Left lobe of liver (tissue), 2 donors: ENCODE measurements around the gene LPAR2. TPM values are rescaled to one million over a fixed set of nuclear protein-coding genes. Genes with fewer than 3 reads are reported as not detected.
"Not testable (repeated sequence)": the region's sequence is repeated elsewhere in the genome, so short reads cannot be mapped to it uniquely, and the experiment has no call there.

ENCODE experiments used
- ATAC-seq: fragments of 200-7000 bp; cut with Tn5 transposase; one replicate; pipeline ENCODE4 v1.9.1; 2020; ENCODE audit warnings: mild to moderate bottlenecking, moderate library complexity
- DNase-seq: peaks from one replicate; pipeline ENCODE4 v3.0.0-alpha.2; 2020; ENCODE audit warnings: low spot score
- total RNA-seq: library from RNA; stranded (reverse); gene quantifications from one replicate; pipeline ENCODE4 v1.2.1, GENCODE V29; 2021
- donor health status: DM: no; HTN: no; CAD: no; lungs with moderate emphysema.
- donor health status: DM: no; HTN: yes; CAD: no.

Gene LPAR2
- total RNA-seq, 1 donor from 2014 or later, result 1.3 TPM

DNA sequence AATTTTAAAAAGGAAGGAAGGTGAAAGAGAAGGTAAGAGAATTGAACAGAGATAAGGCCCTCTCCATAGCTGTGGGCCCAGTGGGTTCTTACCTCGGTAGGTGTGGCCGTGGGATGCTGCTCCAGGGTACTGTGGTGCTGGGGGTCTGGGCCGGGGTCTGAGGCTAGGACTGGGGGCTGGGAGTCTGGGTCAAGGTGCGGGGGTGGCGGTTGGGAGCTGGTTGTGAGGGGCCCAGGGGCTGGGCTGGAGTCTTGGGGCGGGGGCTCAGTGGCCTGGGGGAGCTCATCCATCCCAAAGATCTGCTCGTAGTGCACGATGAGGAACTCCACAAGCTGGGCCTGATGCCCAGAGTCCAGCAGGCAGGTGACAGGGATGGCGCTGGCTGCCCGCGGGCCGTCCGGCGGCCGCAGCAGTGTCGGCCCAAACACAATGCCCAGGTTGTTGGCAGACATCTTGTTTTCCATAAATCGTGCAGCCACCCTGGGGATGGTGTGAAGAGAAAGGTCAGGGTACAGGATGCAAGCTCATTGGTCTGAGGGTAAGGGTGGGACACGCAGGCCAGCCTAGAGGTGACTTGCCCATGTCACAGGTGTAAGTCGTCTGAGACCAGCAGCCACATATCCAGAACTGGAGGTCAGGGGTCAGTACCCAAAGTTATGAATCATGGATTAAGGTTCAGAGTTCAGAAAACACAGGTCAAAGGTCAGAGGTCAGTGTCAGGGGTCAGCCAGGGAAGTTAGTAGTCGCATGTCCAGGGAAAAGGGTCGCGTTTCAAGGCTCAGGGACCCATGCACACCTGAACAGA is 5.9 kb upstream of the LPAR2 start:
- ATAC-seq, result no peak

GRCh38 chr19:19632661-19633060 is 4.6 kb upstream of the LPAR2 start:
- no peak for ATAC-seq
- DNase-seq, result no peak

More for the DNA sequence above, 5.9 kb upstream of the LPAR2 start:
- DNase-seq, result no peak

- DNase-seq (no peak), ATAC-seq (no peak)
These were observed 3.3 kb upstream of the LPAR2 start for GRCh38 chr19:19631346-19631745.

DNA sequence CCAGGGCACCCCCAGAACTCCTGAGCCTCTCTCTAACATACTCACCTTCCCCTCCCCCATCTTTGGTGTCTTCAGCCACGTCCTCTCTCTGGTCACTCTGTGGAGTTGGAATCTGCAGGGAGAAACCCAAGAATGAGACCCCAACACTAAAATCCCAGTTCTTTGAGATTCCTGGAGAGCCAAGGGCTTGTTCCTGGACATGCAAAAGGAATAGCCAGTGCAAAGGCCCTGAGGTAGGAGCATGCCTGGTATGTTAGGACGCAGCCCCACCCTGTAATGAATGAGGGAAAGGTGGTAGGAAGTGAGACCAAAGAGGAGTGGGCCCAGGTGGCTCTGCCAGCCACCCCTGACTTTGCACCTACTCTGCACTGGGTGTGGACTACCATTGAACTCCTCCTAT is 2.4 kb upstream of the LPAR2 start:
- ATAC-seq, result no peak
- no peak for DNase-seq

DNA sequence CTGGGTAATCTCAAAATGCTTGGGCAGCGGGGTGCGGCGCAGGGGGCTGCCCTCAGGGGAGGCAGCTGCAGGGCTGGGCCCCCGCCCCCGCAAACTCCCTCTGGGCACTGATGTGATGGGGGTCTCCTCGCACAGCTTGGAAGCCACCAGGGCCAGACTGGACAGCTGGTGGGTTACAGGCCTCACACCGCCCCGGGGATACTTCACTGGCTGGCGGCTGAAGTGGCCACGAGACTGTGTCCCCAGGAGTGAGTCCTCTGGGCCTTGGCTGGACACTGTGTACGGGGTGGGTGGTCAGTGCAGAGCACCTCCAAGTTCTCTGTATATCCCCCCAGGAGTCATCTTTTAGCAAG is 2.0 kb upstream of the LPAR2 start:
- ATAC-seq, result no peak
- DNase-seq, result no peak

DNA sequence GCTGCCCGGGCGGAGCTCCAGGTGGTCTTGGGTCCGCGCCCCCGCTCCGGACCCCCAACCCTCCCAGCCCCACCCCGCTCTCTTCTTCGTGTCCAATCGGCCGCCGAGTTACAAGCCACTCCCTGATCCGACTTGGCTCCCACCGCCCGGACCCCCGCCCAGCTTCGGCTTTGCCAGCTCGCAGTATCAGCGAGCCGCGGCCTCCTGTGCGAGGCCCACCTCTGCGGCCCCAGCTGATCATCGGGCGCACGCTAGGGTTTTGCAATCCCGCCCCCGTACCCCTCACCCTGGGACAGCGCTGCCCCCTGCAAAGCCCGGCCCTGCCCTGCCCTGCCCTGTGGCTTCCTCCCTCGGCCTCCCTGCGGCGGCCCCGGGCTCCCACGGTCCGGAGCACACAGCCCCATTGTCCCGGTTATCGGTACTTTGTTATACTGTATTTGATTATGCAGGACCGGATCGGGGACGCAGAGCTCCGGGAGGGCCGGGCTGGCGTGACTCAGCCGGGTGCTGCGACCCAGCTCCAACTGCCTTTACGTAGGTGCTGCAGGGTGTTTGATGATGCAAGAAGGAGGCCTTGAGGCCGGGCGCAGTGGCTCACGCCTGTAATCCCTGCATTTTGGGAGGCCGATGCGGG is 598 bp upstream of the LPAR2 start:
- DNase-seq, result no peak
- ATAC-seq, result no peak

DNA sequence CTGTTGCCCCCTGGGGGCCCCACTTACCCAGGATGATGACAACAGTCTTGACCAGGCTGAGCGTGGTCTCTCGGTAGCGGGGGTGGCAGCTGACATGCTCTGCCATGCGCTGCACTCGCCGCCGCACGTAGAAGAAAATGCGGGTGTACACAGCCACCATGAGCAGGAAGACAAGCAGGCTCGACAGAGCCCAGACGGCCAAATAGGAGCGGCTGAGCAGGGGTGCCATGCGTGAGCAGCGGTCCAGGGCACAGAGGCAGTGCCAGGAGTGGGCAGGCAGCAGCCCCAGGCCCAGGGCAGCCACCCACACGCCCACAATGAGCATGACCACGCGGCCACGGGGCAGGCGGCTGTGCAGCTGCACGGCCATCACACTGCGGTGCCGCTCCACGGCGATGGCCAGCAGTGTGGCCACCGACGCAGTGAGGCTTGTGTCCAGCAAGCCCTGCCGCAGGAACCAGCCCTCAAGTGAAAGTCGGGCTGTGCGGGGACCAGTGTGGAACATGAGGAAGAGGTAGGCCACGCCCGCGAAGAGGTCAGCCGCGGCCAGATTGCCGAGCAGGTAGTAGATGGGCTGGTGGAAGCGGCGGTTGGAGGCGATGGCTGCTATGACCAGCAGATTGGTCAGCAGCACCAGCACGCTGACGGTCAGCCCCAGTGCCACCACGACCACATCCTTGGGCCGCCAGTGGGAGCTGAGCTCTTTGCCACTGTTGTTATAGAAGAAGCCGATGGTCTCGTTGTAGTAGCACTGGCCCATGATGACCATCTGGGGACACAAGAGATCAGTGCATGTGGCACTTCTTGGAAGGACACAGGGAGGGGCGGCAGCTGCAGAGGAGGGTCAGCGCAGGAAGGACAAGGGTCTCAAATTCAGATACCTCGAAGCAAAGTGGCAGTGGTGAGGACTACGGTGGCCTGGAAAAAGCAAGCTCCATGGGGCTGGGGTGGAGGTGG is 1.2 kb downstream of the LPAR2 start:
- DNase-seq (no peak), ATAC-seq (no peak)

GRCh38 chr19:19624032-19624570 is 3.9 kb downstream of the LPAR2 start:
- DNase-seq, result no peak
- ATAC-seq, result no peak

DNA sequence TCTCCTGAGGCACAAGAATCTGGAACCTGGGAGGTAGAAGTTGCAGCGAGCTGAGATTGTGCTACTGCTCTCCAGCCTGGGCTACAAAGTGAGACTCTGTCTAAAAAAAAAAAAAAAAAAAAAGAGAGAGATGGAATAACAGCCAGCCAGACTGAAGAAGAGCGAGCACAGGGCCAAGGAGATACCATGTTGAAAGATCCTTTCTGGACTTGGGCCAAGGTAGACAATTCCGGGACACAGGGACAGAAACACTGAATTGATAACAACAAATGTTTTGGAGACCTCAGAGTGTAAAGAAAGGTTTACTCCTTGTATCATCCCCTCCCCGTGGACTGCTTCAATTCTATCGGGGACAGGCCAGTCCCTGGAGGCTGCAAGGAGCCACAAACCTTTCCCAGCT is 4.6 kb downstream of the LPAR2 start:
- DNase-seq (no peak), ATAC-seq (no peak)

DNA sequence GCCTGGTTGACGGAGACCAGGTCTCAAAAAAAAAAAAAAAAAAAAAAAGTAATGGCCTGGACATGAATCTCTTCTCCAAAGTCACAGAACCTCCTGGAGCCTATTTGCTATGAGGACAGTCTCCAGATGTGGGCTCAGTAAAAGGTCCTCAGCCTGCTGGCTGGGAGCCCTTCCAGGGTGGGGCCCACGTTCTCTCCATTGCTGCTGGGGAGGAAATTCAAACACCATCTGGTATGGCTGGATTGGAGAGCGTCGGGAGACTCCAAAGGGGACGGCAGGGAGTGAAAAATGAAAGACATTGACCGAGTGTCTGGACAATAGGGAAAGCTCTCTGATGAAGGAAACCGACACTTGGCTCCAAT is 8.2 kb downstream of the LPAR2 start:
- DNase-seq, result no peak
- ATAC-seq, result no peak

DNA sequence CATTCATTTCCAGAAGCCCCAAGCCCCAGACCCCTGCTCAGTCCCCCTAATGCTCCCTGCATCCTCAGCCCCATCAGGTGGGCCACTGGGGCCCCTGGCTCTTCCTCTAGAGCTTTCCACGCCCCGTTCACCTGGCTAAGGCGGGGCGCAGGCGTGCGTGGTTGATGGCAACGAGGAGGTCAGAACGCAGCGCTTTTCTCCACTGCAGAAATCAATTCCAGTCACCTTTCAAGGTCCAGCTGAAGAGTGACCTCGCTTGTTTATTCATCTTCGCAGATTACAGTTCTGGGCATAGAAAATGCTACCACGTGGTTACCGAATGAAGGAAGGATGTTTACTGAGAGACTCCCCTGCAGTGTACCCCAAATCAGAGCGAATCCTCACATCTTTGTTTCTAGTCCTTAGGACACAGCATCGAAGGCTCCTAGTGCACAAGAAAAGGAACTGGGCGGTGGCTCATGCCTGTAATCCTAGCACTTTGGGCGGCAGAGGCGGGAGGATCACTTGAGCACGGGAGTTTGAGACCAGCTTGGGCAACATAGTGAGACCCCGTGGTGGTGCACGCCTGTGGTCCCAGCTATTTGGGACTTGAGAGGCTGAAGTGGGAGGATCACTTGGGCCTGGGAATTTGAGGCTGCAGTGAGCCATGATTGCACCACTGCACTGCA is 8.7 kb downstream of the LPAR2 start:
- ATAC-seq (no peak), DNase-seq (no peak)

GRCh38 chr19:19618219-19619051 is 9.6 kb downstream of the LPAR2 start, which contains the start of gene PBX4:
Gene PBX4, minus strand, starts transcription at chr19:19618687. Its CDS starts 58 bp downstream, at chr19:19618629.
- peak; percentile 95 for ATAC-seq
- peak; percentile 83 for DNase-seq

- DNase-seq, result no peak
- no peak for ATAC-seq
These were observed 12.9 kb downstream of the LPAR2 start for GRCh38 chr19:19615086-19615485.

- ATAC-seq (no peak), DNase-seq (no peak)
These were observed 14.5 kb downstream of the LPAR2 start for GRCh38 chr19:19613506-19613905.

DNA sequence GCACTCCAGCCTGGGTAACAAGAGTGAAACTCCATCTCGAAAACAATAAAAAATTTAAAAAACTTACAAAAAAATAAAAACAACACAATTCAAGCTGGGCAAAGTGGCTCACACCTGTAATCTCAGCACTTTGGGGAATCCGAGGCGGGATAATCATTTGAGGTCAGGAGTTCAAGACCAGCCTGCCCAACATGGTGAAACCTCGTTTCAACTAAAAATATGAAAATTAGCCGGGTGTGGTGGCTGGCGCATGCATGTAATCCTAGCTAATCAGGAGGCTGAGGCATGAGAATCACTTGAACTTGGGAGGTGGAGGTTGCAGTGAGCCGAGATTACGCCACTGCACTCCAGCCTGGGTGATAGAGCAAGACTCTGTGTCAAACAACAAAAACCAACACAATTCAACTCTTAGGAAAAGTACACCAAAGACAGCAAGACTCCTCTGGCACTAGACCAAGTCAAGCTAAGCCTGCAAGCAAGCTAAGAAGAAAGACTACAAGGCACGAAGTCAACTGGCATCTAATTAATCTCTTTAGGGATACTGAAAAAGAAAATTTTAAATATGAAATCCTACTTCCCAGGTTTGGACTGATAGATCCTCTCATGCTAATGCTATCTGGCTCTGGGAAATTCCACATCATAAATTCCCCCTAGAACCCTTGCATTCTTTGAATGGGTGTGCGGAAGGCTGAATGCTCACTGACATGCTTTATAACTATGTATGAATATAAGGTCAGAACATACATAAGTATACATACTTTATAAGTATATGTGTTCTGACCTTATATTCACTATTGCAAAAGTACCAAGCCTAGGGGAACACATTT is 17.4 kb downstream of the LPAR2 start:
- DNase-seq, result no peak
- no peak for ATAC-seq

DNA sequence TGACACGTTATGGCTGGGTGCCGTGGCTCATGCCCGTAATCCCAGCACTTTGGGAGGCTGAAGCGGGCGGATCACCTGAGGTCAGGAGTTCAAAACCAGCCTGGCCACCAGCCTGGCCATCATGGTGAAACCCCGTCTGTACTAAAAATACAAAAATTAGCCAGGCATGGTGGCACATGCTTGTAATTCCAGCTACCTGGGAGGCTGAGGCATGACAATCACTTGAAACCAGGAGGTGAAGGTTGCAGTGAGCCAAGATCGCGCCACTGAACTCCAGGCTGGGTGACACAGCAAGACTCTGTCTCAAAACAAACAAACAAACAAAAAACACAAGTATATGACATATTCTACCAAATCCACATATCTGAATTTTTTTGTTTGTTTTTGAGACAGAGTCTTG is 21.3 kb downstream of the LPAR2 start:
- ATAC-seq, DNase-seq: not testable (repeated sequence)

- DNase-seq (no peak), ATAC-seq (no peak)
These were observed 22.0 kb downstream of the LPAR2 start for GRCh38 chr19:19606021-19606420.

DNA sequence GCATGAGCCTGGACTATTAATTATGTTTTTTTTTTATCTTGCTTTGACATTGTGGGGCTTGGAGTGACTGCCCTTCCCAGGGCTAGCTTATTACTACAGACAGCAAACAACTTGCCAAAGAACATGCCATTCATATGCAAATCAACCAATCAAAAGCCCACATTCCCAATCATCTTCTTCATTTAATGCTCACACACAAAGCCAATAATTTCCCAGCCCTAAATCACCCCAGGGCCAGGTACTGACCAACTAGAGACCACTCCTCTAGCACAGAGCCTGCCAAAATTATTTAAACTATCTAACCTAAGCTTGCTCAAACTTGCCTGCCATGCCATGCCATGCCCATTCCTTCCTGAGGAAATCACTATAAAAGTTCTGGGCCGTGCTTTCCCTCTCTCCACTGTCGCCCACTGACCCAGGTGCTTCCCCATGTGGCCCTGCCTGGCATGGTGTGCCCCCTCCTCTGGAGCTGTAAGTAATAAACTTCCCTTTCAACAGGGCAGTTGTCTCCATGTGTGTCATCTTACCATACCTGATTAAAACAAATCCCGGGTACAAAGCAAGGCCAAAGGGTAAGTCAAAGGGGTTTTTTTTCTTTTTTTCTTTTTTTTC is 25.2 kb downstream of the LPAR2 start:
- ATAC-seq, result no peak
- no peak for DNase-seq
